Endothelial cell of umbilical vein (primary cell): Measurements from ENCODE around the gene TSPOAP1. TPM values are rescaled to one million over a fixed set of nuclear protein-coding genes. Genes with fewer than 3 reads are reported as not detected.
A peak's percentile ranks its signal among the peaks of the same experiment; 100 is the strongest.

ENCODE experiments used
- BruUV-seq: library from RNA; stranded (reverse); fragments of 400-500 nt; replicated peaks from 2 replicates; lab custom pipeline; 2021; lab: Mats Ljungman, UMichigan
- CTCF ChIA-PET: fragments of 300-600, 350-600 bp; sonication (Branson Sonifier 250); formaldehyde crosslinking; loops from one replicate; lab custom pipeline; 2021; ENCODE audit warnings: antibody characterized with exemption, inconsistent platforms; lab: Charles Lee
- POLR2A ChIA-PET: fragments of 300-600, 350-600 bp; sonication (Branson Sonifier 250); formaldehyde crosslinking; loops from one replicate; lab custom pipeline; 2021; ENCODE audit warnings: antibody characterized with exemption, inconsistent platforms; lab: Charles Lee
- DNase-seq: peaks from one replicate; pipeline ENCODE4 v3.0.0-alpha.2; 2011; ENCODE audit warnings: low read depth, low spot score
- FAIRE-seq: peaks from 2 replicates; lab custom pipeline; 2011; peaks lifted over from hg19 to GRCh38; lab: Jason Lieb, UNC
- H2AFZ ChIP-seq: 2 replicates; pipeline ENCODE4 v1.6.0; 2012; ENCODE audit warnings: low read depth, low read length, control low read depth, inconsistent platforms
- H3K27ac ChIP-seq: 2 replicates; pipeline ENCODE4 v1.5.1; 2011; ENCODE audit warnings: low read depth, mild to moderate bottlenecking, control low read depth, low read length, moderate library complexity; ENCODE audit not compliant: insufficient read depth
- H3K27me3 ChIP-seq, 2 experiments: 2 replicates each; pipeline versions ENCODE4 v1.6.0 to v1.6.1; 2011; ENCODE audit warnings: low read length in 2 of 2, mixed read lengths in 1 of 2; ENCODE audit not compliant: control insufficient read depth in 2 of 2, insufficient read depth in 2 of 2
- H3K36me3 ChIP-seq, 2 experiments: 2 replicates in 1 of 2; 3 replicates in 1 of 2; pipeline ENCODE4 v1.5.1; 2011; ENCODE audit warnings: low read length in 2 of 2, mild to moderate bottlenecking in 1 of 2, moderate library complexity in 1 of 2; ENCODE audit not compliant: control insufficient read depth in 2 of 2, insufficient read depth in 2 of 2; ENCODE audit errors: extremely low read depth in 1 of 2
- H3K4me1 ChIP-seq: 3 replicates; pipeline ENCODE4 v1.5.1; 2011; ENCODE audit warnings: mild to moderate bottlenecking, low read length; ENCODE audit not compliant: control insufficient read depth, insufficient read depth; ENCODE audit errors: extremely low read depth
- H3K4me2 ChIP-seq: 2 replicates; pipeline ENCODE4 v1.6.1; 2011; ENCODE audit warnings: low read length, control low read depth, mixed read lengths; ENCODE audit not compliant: insufficient read depth
- H3K4me3 ChIP-seq, 3 experiments: fragments of 200-600 bp in 1 of 3; sonication (generic), shearing (Covaris generic) in 1 of 3; replicated peaks in 1 of 3; 2 replicates each; pipeline ENCODE4 v1.5.1; 2011 to 2016; ENCODE audit warnings: control low read depth in 3 of 3, low read length in 3 of 3, mild to moderate bottlenecking in 2 of 3, inconsistent platforms in 1 of 3, low read depth in 1 of 3, moderate library complexity in 1 of 3; ENCODE audit not compliant: insufficient read depth in 1 of 3
- H3K79me2 ChIP-seq: 2 replicates; pipeline ENCODE4 v1.6.0; 2012; ENCODE audit warnings: low read length, inconsistent platforms; ENCODE audit not compliant: control insufficient read depth, insufficient read depth
- H3K9ac ChIP-seq: replicated peaks from 2 replicates; pipeline ENCODE3; 2011; ENCODE audit warnings: low read length, control low read depth; ENCODE audit not compliant: insufficient read depth; ENCODE audit errors: extremely low read depth
- H3K9me1 ChIP-seq: replicated peaks from 3 replicates; pipeline ENCODE4 v1.6.0; 2011; ENCODE audit warnings: mild to moderate bottlenecking, low read length; ENCODE audit not compliant: control insufficient read depth, insufficient read depth; ENCODE audit errors: extremely low read depth
- H3K9me3 ChIP-seq: replicated peaks from 2 replicates; pipeline ENCODE4 v1.5.1; 2012; ENCODE audit warnings: low read length, inconsistent platforms; ENCODE audit not compliant: control insufficient read depth, insufficient read depth
- H4K20me1 ChIP-seq: replicated peaks from 2 replicates; pipeline ENCODE3; 2011; ENCODE audit warnings: mild to moderate bottlenecking, low read length; ENCODE audit not compliant: control insufficient read depth, insufficient read depth; ENCODE audit errors: extremely low read depth
- CTCF ChIP-seq, 2 donors: IDR thresholded peaks; 1 replicate in 1 of 2; 2 replicates in 1 of 2; pipeline ENCODE4 v1.5.1; 2011; ENCODE audit warnings: low read length in 2 of 2, mild to moderate bottlenecking in 2 of 2, moderate library complexity in 2 of 2, control low read depth in 1 of 2, inconsistent platforms in 1 of 2, low read depth in 1 of 2; ENCODE audit not compliant: insufficient read depth in 1 of 2; ENCODE audit errors: extremely low read depth in 1 of 2
- MAX ChIP-seq: IDR thresholded peaks from 2 replicates; pipeline ENCODE4 v1.6.1; 2011; ENCODE audit not compliant: insufficient read depth, insufficient read length
- dilution Hi-C: fragments of 300-500 bp; cut with MboI; formaldehyde crosslinking; loops from one replicate; pipeline ENCODE4 v1.15.0; 2019; ENCODE audit warnings: low sequenced_read_pairs; ENCODE audit not compliant: extremely low pct_ligation_motif_present
- intact Hi-C: fragments of 100-400 bp; cut with micrococcal nuclease; formaldehyde crosslinking; loops from one replicate; pipeline ENCODE4 v1.10.0; 2022
- polyA plus RNA-seq, 4 experiments: library from polyadenylated mRNA; depleted of rRNA in 3 of 4; stranded (reverse) in 3 of 4; unstranded in 1 of 4; fragments of >200 nt; gene quantifications; 2 replicates each; pipeline versions ENCODE4 v1.2.1 to v1.2.3, GENCODE V29; 2011 to 2012; ENCODE audit warnings: missing spikeins in 1 of 4
- total RNA-seq: library from RNA; stranded (reverse); gene quantifications from 2 replicates; pipeline ENCODE4 v1.2.3, GENCODE V29; 2021

The TSPOAP1 gene
- total and polyA plus RNA-seq, 2 donors (not counting 3 experiments of a cell fraction or from before 2014, with no cell fraction given), result not detected

GRCh38 chr17:58303971-58304749 lies 24.4 kb downstream of the TSPOAP1 start:
- peak; percentile 75 for FAIRE-seq
- Histone ChIP-seq H3K27me3 (peaks cover 0 to 6% of the 10 kb centered on the region in 2 experiments), H3K9me3 (no peaks in the 10 kb centered on the region), H4K20me1 (no peaks in the 10 kb centered on the region), H3K9me1 (no peaks in the 10 kb centered on the region), H3K79me2 (no peaks in the 10 kb centered on the region), H3K4me1 (no peaks in the 10 kb centered on the region), H2AFZ (peak overlapping the region; percentile 31), H3K9ac (no peak overlapping the region), H3K36me3 (no peaks in the 10 kb centered on the region), H3K4me2 (no peak overlapping the region), H3K4me3 (no peak overlapping the region), H3K27ac (no peak overlapping the region)
- no peak for TF ChIP-seq MAX
- peak; percentile 80 to 84 for TF ChIP-seq CTCF (IDR thresholded peaks at IDR 0.05; ENCODE audit: extremely low read depth in 1 of 2, insufficient read depth in 1 of 2, low read depth in 1 of 2, low read length in 2 of 2)
- CTCF ChIA-PET, result interaction anchor here (0.7 to 2.6 kb wide), 15 partner anchors 8 to 158 kb away, joined by 3 to 30 read pairs (median 4); partner anchors contain the start of genes RNF43 and SUPT4H1
- peak; percentile 26 for DNase-seq
- dilution Hi-C loops (no loop called here), intact Hi-C loops (loop anchor here (1.0 kb wide), 2 partner anchors 113 to 143 kb away; partner anchors contain the start of gene RNF43)
- no TSS peak for BruUV-seq
- POLR2A ChIA-PET, result interaction anchor here (0.5 kb wide), 1 partner anchor 182 kb away, joined by 3 read pairs; no protein-coding TSS in a partner anchor
